IMR-90 (cell line): ENCODE measurements around the gene PARP11. TPM values are rescaled to one million over a fixed set of nuclear protein-coding genes. Genes with fewer than 3 reads are reported as not detected.

Source experiments
- ATAC-seq: fragments of 200-7000 bp; cut with Tn5 transposase; 2 replicates; pipeline ENCODE4 v1.9.1; 2020; ENCODE audit warnings: low read depth, mild to moderate bottlenecking, moderate library complexity
- BruUV-seq: library from RNA; stranded (reverse); fragments of 400-500 nt; replicated peaks from 2 replicates; lab custom pipeline; 2021; lab: Mats Ljungman, UMichigan
- CTCF ChIA-PET: fragments of 300-600 bp; formaldehyde crosslinking; extraction: SDS; loops from one replicate; lab custom pipeline; 2021; ENCODE audit warnings: antibody characterized with exemption; lab: Yijun Ruan, JAX
- POLR2A ChIA-PET: fragments of 300-600 bp; sonication (Branson Sonifier 250); formaldehyde crosslinking; loops from one replicate; lab custom pipeline; 2022; ENCODE audit warnings: antibody characterized with exemption; ENCODE audit not compliant: unreplicated experiment; lab: Charles Lee
- DNase-seq: peaks from one replicate; pipeline ENCODE4 v3.0.0; 2013
- H2AFZ ChIP-seq: replicated peaks from 2 replicates; pipeline ENCODE3; 2013; ENCODE audit warnings: low read length, mild to moderate bottlenecking; ENCODE audit not compliant: poor library complexity
- H2AK5ac ChIP-seq: 2 replicates; pipeline ENCODE4 v1.6.1; 2013; ENCODE audit warnings: low read depth, low read length, inconsistent platforms
- H2AK9ac ChIP-seq: replicated peaks from 2 replicates; pipeline ENCODE3; 2013; ENCODE audit warnings: mild to moderate bottlenecking, low read depth, low read length, moderate library complexity; ENCODE audit not compliant: poor library complexity
- H2BK120ac ChIP-seq: 2 replicates; pipeline ENCODE4 v1.6.1; 2013; ENCODE audit warnings: low read depth, low read length, inconsistent platforms
- H2BK15ac ChIP-seq: 3 replicates; pipeline ENCODE4 v1.6.1; 2013; ENCODE audit warnings: low read depth, low read length, inconsistent platforms
- H2BK20ac ChIP-seq: 2 replicates; pipeline ENCODE4 v1.6.1; 2013; ENCODE audit warnings: low read depth, mild to moderate bottlenecking, inconsistent platforms, low read length, moderate library complexity
- H2BK5ac ChIP-seq: 2 replicates; pipeline ENCODE4 v1.6.1; 2013; ENCODE audit warnings: mild to moderate bottlenecking, low read depth, low read length, inconsistent platforms; ENCODE audit not compliant: poor library complexity, severe bottlenecking
- H3K14ac ChIP-seq: replicated peaks from 2 replicates; pipeline ENCODE4 v1.6.1; 2013; ENCODE audit warnings: low read depth, low read length, inconsistent platforms
- H3K18ac ChIP-seq: 2 replicates; pipeline ENCODE4 v1.6.1; 2013; ENCODE audit warnings: low read depth, low read length, control low read depth
- H3K23ac ChIP-seq: 2 replicates; pipeline ENCODE4 v1.6.1; 2013; ENCODE audit warnings: low read depth, low read length, inconsistent platforms
- H3K27ac ChIP-seq: 2 replicates; pipeline ENCODE4 v1.5.1; 2013; ENCODE audit warnings: mild to moderate bottlenecking, control low read depth, low read length; ENCODE audit not compliant: insufficient read depth
- H3K27me3 ChIP-seq: 2 replicates; pipeline ENCODE4 v1.6.1; 2013; ENCODE audit warnings: low read length; ENCODE audit not compliant: control insufficient read depth, insufficient read depth
- H3K36me3 ChIP-seq: 2 replicates; pipeline ENCODE4 v1.6.1; 2013; ENCODE audit warnings: low read length, mixed read lengths; ENCODE audit not compliant: control insufficient read depth, insufficient read depth
- H3K4ac ChIP-seq: 2 replicates; pipeline ENCODE4 v1.6.1; 2013; ENCODE audit warnings: low read depth, low read length, inconsistent platforms
- H3K4me1 ChIP-seq: 2 replicates; pipeline ENCODE4 v1.6.1; 2013; ENCODE audit warnings: low read length, mixed read lengths; ENCODE audit not compliant: control insufficient read depth, insufficient read depth
- H3K4me2 ChIP-seq: 2 replicates; pipeline ENCODE4 v1.6.1; 2013; ENCODE audit warnings: low read depth, mild to moderate bottlenecking, control low read depth, low read length, moderate library complexity
- H3K4me3 ChIP-seq: 2 replicates; pipeline ENCODE4 v1.5.1; 2013; ENCODE audit warnings: low read depth, mild to moderate bottlenecking, control low read depth, low read length, moderate library complexity; ENCODE audit not compliant: insufficient read depth
- H3K56ac ChIP-seq: 2 replicates; pipeline ENCODE4 v1.6.1; 2013; ENCODE audit warnings: low read length, inconsistent platforms; ENCODE audit not compliant: insufficient read depth; ENCODE audit errors: extremely low read depth
- H3K79me1 ChIP-seq, 2 experiments: 2 replicates each; pipeline ENCODE4 v1.6.1; 2013; ENCODE audit warnings: low read length in 2 of 2, inconsistent platforms in 1 of 2, low read depth in 1 of 2
- H3K9ac ChIP-seq: 2 replicates; pipeline ENCODE4 v1.6.1; 2013; ENCODE audit warnings: low read depth, low read length, control low read depth
- H3K9me1 ChIP-seq: 2 replicates; pipeline ENCODE4 v1.6.1; 2013; ENCODE audit warnings: low read length, inconsistent platforms; ENCODE audit not compliant: insufficient read depth
- H3K9me3 ChIP-seq: 2 replicates; pipeline ENCODE4 v1.6.1; 2013; ENCODE audit warnings: low read length; ENCODE audit not compliant: control insufficient read depth, insufficient read depth
- H4K20me1 ChIP-seq: 2 replicates; pipeline ENCODE4 v1.6.1; 2013; ENCODE audit warnings: low read length, inconsistent platforms; ENCODE audit not compliant: insufficient read depth
- H4K5ac ChIP-seq: 2 replicates; pipeline ENCODE4 v1.6.1; 2013; ENCODE audit warnings: mild to moderate bottlenecking, low read depth, low read length, control low read depth
- H4K8ac ChIP-seq, 2 experiments: 2 replicates each; pipeline ENCODE4 v1.6.1; 2013; ENCODE audit warnings: low read depth in 2 of 2, low read length in 2 of 2, control low read depth in 1 of 2, inconsistent platforms in 1 of 2
- H4K91ac ChIP-seq: 2 replicates; pipeline ENCODE4 v1.6.1; 2013; ENCODE audit warnings: low read depth, low read length, inconsistent platforms; ENCODE audit not compliant: insufficient read depth
- BHLHE40 ChIP-seq: fragments of 150-350 bp; IDR thresholded peaks from 2 replicates; pipeline ENCODE4 v1.6.1; 2016; ENCODE audit warnings: mild to moderate bottlenecking, low read depth, low read length
- CEBPB ChIP-seq: IDR thresholded peaks from 2 replicates; pipeline ENCODE4 v1.6.1; 2012; ENCODE audit warnings: low read depth, low read length, improper control_type of control experiment
- CTCF ChIP-seq: conservative IDR thresholded peaks from 2 replicates; pipeline ENCODE4 v1.5.1; 2012; ENCODE audit warnings: mild to moderate bottlenecking, low read depth, low read length, improper control_type of control experiment
- ELK1 ChIP-seq: fragments of 150-350 bp; IDR thresholded peaks from 2 replicates; pipeline ENCODE4 v1.6.1; 2016; ENCODE audit warnings: low read depth, mild to moderate bottlenecking, low read length, moderate library complexity, borderline replicate concordance
- MAZ ChIP-seq: IDR thresholded peaks from 2 replicates; pipeline ENCODE4 v1.6.1; 2012; ENCODE audit warnings: low read depth, mild to moderate bottlenecking, low read length, improper control_type of control experiment, moderate library complexity, borderline replicate concordance
- NFE2L2 ChIP-seq: fragments of 150-350 bp; IDR thresholded peaks from 2 replicates; pipeline ENCODE4 v1.6.1; 2016; ENCODE audit warnings: low read depth, mild to moderate bottlenecking, low read length
- POLR2A ChIP-seq: IDR thresholded peaks from 2 replicates; pipeline ENCODE4 v1.6.1; 2012; ENCODE audit warnings: mild to moderate bottlenecking, low read depth, low read length
- RAD21 ChIP-seq: IDR thresholded peaks from 2 replicates; pipeline ENCODE4 v1.6.1; 2012; ENCODE audit warnings: low read length, improper control_type of control experiment
- RCOR1 ChIP-seq: IDR thresholded peaks from 2 replicates; pipeline ENCODE4 v1.6.1; 2012; ENCODE audit warnings: mild to moderate bottlenecking, low read length, improper control_type of control experiment; ENCODE audit not compliant: insufficient replicate concordance
- RFX5 ChIP-seq: IDR thresholded peaks from 2 replicates; pipeline ENCODE4 v1.8.0; 2012; ENCODE audit warnings: low read depth, mild to moderate bottlenecking, low read length, moderate library complexity
- WGBS, 2 experiments: methylation state at CpG; one replicate each; pipeline versions ENCODE4 v1.1.5 to v1.1.7; 2013; ENCODE audit warnings: missing lambda C conversion rate in 2 of 2; ENCODE audit not compliant: insufficient read length in 1 of 2; ENCODE audit errors: extremely low coverage in 2 of 2; 5-methylcytosine and 5-hydroxymethylcytosine counted together
- dilution Hi-C: fragments of 300-500 bp; cut with HindIII; formaldehyde crosslinking; loops from one replicate; pipeline ENCODE4 v1.14.3; 2018; ENCODE audit warnings: low sequenced_read_pairs; ENCODE audit not compliant: unreplicated experiment
- in situ Hi-C: fragments of 300-500 bp; cut with MboI; formaldehyde crosslinking; loops from 3 replicates; pipeline ENCODE4 v1.14.3; 2019; ENCODE audit warnings: low sequenced_read_pairs, inconsistent platforms, mixed read lengths
- intact Hi-C: fragments of 100-400 bp; cut with micrococcal nuclease; formaldehyde crosslinking; loops from 2 replicates; pipeline ENCODE4 v1.10.0; 2022
- polyA plus RNA-seq, 3 experiments: library from polyadenylated mRNA; depleted of rRNA; stranded (reverse); fragments of >200 nt; gene quantifications; 2 replicates each; pipeline ENCODE4 v1.2.3, GENCODE V29; 2012; ENCODE audit warnings: low replicate concordance in 1 of 3
- total RNA-seq: library from RNA; depleted of rRNA; stranded (reverse); fragments of >200 nt; gene quantifications from 2 replicates; pipeline ENCODE4 v1.2.3, GENCODE V29; 2012

Gene PARP11
- total and polyA plus RNA-seq, 2 of the 4 experiments (the other 2 are of a cell fraction), result 1.8 to 3.0 TPM

- H3K56ac ChIP-seq, result no peak overlapping the region
- ATAC-seq, result no peak
- H3K36me3 ChIP-seq, result no peaks in the 10 kb centered on the region
- H3K4me3 ChIP-seq, result no peak overlapping the region
- 53% methylated on average over 4 of the region's 7 CpGs; no CpG with 5 or more reads in 1 of the 2 experiments for WGBS, 2 experiments
- no peak overlapping the region for H4K91ac ChIP-seq
- H2BK20ac ChIP-seq, result no peak overlapping the region
- dilution Hi-C loops, result no loop called here
- ChIA-PET CTCF (interaction anchor here (0.6 to 2.0 kb wide), 3 partner anchors 388 to 391 kb away, joined by 5 to 6 read pairs (median 5); no protein-coding TSS in a partner anchor), POLR2A (no interaction called here)
- peaks cover 8% of the 10 kb centered on the region for H3K27me3 ChIP-seq
- no peak overlapping the region for H2AK9ac ChIP-seq
- no peaks in the 10 kb centered on the region for H3K9me1 ChIP-seq
- H2BK15ac ChIP-seq, result no peak overlapping the region
- no peak for DNase-seq
- no peak overlapping the region for H3K9ac ChIP-seq
- in situ Hi-C loops, result loop anchor here (5.0 kb wide), 2 partner anchors 149 to 389 kb away; no protein-coding TSS in a partner anchor
- H2BK120ac ChIP-seq, result no peak overlapping the region
- H3K23ac ChIP-seq, result no peak overlapping the region
- no peak overlapping the region for H2AK5ac ChIP-seq
- peaks cover 1% of the 10 kb centered on the region; the same call in 1 of the 2 replicates for H3K4me1 ChIP-seq
- no peaks in the 10 kb centered on the region for H3K9me3 ChIP-seq
- H3K27ac ChIP-seq, result no peak overlapping the region
- no peak overlapping the region for H3K18ac ChIP-seq
- no peak overlapping the region for H3K14ac ChIP-seq
- intact Hi-C loops, result loop anchor here (10.0 kb wide), 1 partner anchor 636 kb away; no protein-coding TSS in a partner anchor
- no peak for TF ChIP-seq MAZ
- no peak for TF ChIP-seq RAD21
- no peak for TF ChIP-seq CEBPB
- no peak for TF ChIP-seq RFX5
- no peak for TF ChIP-seq NFE2L2
- TF ChIP-seq ELK1, result no peak
- no peak for TF ChIP-seq POLR2A
- TF ChIP-seq BHLHE40, result no peak
- TF ChIP-seq CTCF, result no peak
- TF ChIP-seq RCOR1, result no peak
- H4K20me1 ChIP-seq, result no peaks in the 10 kb centered on the region
- H2BK5ac ChIP-seq, result no peak overlapping the region
- no TSS peak for BruUV-seq
- no peak overlapping the region for H3K4ac ChIP-seq
- no peaks in the 10 kb centered on the region for H3K79me1 ChIP-seq
- no peak overlapping the region for H3K4me2 ChIP-seq
- no peak overlapping the region for H2AFZ ChIP-seq
- H4K5ac ChIP-seq, result no peak overlapping the region
- no peak overlapping the region for H4K8ac ChIP-seq
Measured at GRCh38 chr12:3888659-3889058, 15.5 kb upstream of the PARP11 start.
